ENCODE results near the gene IRGC. TPM values are rescaled to one million over a fixed set of nuclear protein-coding genes. Genes with fewer than 3 reads are reported as not detected.

The IRGC gene
- polyA plus RNA-seq, 1 donor from 2014 or later, result 0.51 TPM

- Histone ChIP-seq H2AFZ (ENCODE audit: low read depth, low read length) (no peak overlapping the region), H3K9me2 (ENCODE audit: insufficient read depth, low read length) (no peaks in the 10 kb centered on the region), H3K36me3 (ENCODE audit: insufficient read depth, low read length) (no peaks in the 10 kb centered on the region), H3K4me3 (ENCODE audit: low read length) (no peak overlapping the region), H3K9me3 (ENCODE audit: low read length) (no peaks in the 10 kb centered on the region), H3K79me2 (replicated peaks; ENCODE audit: insufficient read depth, low read length) (no peaks in the 10 kb centered on the region), H3K27me3 (ENCODE audit: insufficient read depth, low read depth, low read length) (no peaks in the 10 kb centered on the region), H3F3A (ENCODE audit: insufficient read depth, low read length, poor library complexity, severe bottlenecking) (no peaks in the 10 kb centered on the region), H3K27ac (ENCODE audit: low read length) (no peak overlapping the region), H3K9ac (ENCODE audit: low read length) (no peak overlapping the region), H4K20me1 (ENCODE audit: insufficient read depth) (no peaks in the 10 kb centered on the region), H3K4me2 (ENCODE audit: low read length) (no peak overlapping the region)
- TF ChIP-seq REST (IDR thresholded peaks at IDR 0.05; ENCODE audit: borderline replicate concordance) (no peak), EP300 (conservative IDR thresholded peaks at IDR 0.05; ENCODE audit: poor library complexity, severe bottlenecking) (no peak), TAF1 (IDR thresholded peaks at IDR 0.05; ENCODE audit: low read depth) (no peak)
Observed at GRCh38 chr19:43682824-43683661, 32.8 kb upstream of the IRGC start.

GRCh38 chr19:43683905-43684304 is 32.0 kb upstream of the IRGC start:
- Histone ChIP-seq H3K4me2 (ENCODE audit: low read length) (no peak overlapping the region), H3K36me3 (ENCODE audit: insufficient read depth, low read length) (no peaks in the 10 kb centered on the region), H3K27ac (ENCODE audit: low read length) (no peak overlapping the region), H3K79me2 (replicated peaks; ENCODE audit: insufficient read depth, low read length) (no peaks in the 10 kb centered on the region), H3K4me3 (ENCODE audit: low read length) (no peak overlapping the region), H2AFZ (ENCODE audit: low read depth, low read length) (no peak overlapping the region), H3K27me3 (ENCODE audit: insufficient read depth, low read depth, low read length) (no peaks in the 10 kb centered on the region), H4K20me1 (ENCODE audit: insufficient read depth) (no peaks in the 10 kb centered on the region), H3K9me2 (ENCODE audit: insufficient read depth, low read length) (no peaks in the 10 kb centered on the region), H3K9ac (ENCODE audit: low read length) (no peak overlapping the region), H3K9me3 (ENCODE audit: low read length) (no peaks in the 10 kb centered on the region), H3F3A (ENCODE audit: insufficient read depth, low read length, poor library complexity, severe bottlenecking) (no peaks in the 10 kb centered on the region)
- TF ChIP-seq MXI1 (conservative IDR thresholded peaks at IDR 0.05; ENCODE audit: poor library complexity, severe bottlenecking) (no peak), CTCF (IDR thresholded peaks at IDR 0.05; ENCODE audit: poor library complexity, severe bottlenecking) (no peak), SMC3 (conservative IDR thresholded peaks at IDR 0.05; ENCODE audit: poor library complexity) (no peak), TAF1 (IDR thresholded peaks at IDR 0.05; ENCODE audit: low read depth) (no peak), POLR2AphosphoS5 (IDR thresholded peaks at IDR 0.05) (no peak), RAD21 (conservative IDR thresholded peaks at IDR 0.05) (no peak), EP300 (conservative IDR thresholded peaks at IDR 0.05; ENCODE audit: poor library complexity, severe bottlenecking) (no peak), REST (IDR thresholded peaks at IDR 0.05; ENCODE audit: borderline replicate concordance) (no peak), EZH2 (IDR thresholded peaks at IDR 0.05; ENCODE audit: borderline replicate concordance, insufficient read depth, low read length, poor library complexity, severe bottlenecking) (no peak)
